Activated CD4-positive, alpha-beta T cell treated with anti-CD3 and anti-CD28 coated beads for 24 hours (primary cell): ENCODE data around the gene CADM2.

ENCODE experiments used
- DNase-seq, 2 donors: peaks; one replicate each; pipeline ENCODE4 v3.0.0-alpha.2; 2020; ENCODE audit warnings: low read depth in 2 of 2

Gene CADM2

DNA sequence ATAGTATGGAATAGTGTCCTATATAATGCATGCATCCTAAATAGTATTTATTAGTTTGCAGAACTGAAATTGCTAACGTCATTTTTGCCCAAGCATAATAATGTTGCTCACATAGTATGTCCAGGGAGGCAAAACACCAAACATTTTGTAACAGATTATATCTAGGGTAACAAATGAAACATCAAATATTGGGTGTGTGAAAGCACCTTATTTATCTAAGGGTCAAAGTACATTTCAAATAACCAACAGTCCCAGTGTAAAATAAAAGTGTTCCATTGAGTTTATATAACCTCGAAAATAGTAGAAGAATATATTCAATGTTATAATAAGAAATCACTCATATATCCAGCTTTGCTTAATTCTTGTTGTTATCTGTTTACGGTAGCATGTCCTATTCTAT, 363.1 kb downstream of the CADM2 start:
- DNase-seq: no peak

DNA sequence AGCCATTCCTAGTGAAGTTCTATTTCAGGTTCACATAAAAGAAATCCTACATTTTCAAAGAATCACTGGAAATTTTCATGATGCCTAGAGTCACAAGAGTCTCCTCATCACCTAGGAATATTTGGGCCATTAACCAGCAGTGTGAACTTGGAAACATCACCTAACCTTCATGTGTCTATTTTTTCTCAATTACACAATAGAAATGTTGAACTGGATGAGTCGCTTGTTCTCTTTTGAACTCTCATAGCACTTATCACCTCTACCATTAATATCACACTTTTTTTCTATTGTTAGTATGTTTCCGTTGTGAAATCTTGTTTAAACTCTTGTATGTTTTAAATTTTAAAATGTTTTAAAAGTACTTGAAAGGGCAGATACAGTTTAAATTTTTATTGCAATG, 371.3 kb downstream of the CADM2 start:
- DNase-seq: no peak

DNA sequence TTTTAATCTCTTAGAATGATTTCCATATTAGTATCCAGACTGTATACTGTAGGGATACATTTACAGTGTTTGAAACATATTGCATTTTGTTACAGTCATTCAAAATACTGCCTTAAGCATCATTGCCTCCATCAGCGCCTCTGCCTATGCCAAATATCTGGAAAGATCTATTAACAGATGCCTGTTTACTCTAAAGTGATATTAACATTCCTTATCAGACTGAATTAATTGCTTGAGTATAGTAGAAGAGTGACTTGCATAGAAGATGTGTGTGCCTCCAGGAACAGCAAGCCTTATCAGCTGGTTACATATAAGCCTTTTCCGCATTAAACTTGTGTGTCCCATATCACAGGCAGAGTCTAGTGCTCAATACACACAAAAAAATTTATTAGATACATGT, 379.1 kb downstream of the CADM2 start:
- no peak for DNase-seq

DNA sequence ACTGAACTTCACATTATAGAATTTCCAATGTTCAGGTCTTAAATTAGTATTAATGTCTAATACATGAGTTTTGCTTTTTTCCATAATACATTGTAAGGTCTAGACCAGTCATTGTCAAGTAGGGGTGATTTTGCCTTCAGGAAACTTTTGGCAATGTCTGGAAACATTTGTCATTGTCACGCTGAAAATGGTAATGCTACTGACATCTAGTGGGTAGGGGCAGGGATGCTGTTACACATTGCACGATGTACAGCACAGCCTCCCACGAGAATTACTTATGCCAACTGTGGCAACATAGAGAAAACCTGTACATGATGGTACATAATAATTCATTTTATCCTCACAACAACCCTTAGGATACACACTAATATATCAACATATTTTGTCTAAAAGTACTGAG, 384.1 kb downstream of the CADM2 start:
- DNase-seq: no peak

DNA sequence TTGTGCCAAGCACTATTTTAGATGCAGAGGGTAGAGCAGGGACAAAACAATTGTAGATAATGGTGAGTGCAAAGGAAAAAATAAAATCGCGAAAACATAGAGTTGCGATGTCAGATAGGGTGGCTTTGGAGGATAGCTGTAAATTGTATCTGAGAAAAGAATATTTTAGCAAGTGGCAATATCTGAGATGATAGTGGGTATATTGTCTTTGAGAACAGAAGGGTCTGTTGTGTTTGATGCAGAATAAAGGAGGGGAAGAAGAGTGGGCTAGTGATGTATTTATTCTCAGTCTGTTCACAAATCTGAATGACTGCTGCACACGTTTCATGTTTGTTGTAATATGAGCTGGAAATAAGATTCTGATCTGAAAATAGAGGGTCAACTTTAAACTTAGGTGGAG, 396.8 kb downstream of the CADM2 start:
- no peak for DNase-seq

DNA sequence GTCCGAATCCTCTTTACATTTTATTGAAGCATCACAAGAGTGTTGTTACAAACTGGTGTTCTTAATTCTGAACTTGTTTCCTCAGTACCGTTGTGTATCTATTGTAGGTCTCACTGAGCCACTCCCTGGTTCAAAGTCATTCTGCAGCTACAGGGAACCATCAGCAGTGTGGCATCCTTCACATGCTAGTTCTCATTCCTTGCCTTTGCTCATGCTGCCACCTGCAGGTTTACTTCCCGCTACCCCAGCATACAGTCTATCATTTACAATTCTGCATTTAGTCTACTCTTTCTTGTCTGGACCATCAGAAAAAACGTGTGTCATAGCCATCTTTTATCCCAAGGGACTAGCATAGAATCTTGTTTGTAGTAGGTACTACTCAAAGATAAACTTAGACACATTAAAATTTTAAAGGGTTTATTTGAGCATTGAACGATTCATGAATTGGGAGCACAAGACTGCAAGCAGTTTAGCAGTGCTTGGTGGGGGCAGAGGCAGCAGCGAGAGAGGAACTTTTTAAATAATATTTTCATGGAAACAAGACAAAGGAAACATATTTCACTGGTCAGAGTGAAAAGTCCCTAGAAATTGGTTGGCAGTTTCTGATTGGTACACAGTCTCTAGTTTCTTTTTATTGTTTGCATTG, 402.1 kb downstream of the CADM2 start:
- no peak for DNase-seq

DNA sequence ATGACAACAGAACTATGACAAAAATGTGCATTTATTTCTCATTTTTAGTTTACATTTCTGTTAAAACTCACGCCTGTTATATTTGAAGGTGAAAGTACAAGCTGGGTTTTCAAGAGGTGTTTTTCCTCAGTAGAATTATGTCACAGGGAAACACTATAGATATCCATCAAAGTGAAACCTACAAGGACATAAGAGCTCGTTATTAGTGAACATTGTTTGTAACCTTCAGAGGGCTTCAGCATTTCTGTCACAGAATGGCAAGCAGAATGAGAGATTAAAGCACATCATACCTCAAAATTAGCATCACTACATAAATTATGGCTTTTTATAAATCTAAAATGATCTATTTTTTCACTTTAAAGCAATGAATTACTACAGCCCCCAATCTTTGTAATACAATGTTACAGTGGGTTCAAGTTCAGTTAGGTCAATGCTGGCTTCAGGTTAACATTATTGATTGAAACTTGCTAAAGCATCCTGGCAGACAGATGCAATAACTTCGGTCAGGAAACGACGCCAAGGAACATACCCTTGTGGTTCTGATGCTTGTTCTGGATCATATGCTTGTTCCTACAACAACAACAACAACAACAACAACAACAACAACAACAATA, 405.6 kb downstream of the CADM2 start:
- no peak for DNase-seq

DNA sequence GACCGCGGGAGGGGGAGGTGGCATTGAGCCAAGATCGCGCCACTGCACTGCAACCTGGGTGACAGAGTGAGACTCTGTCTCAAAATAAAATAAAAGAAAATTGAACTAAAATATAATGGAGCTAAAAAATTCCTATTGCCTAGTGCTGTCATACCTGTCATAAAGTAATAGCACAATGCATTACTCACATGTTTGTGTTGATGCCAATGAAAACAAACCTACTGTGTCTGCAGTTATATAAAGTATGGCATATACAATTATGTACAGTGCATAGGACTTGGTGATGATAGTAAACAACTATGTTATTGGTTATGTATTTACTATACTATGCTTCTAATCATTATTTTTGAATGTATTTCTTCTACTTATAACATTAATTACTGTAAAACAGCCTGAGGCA, 411.6 kb downstream of the CADM2 start:
- no peak for DNase-seq

DNA sequence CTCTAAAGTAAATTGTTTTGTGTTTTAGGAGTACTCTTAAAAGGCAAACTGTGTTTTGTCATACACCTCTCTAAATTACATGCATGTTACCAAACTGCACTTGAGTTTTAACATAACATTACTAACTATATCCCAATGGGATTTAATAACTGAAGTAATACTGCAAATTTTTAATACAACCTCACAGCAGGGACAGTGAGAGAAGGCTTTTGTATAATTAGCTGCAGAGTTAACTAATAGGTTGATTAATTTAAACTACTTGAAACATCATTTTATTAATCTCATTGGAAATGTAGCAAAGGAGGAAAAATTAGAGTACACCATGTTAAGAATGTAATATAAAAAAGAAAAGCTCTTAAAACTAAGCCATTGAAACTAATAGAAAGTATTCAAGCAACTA, 417.3 kb downstream of the CADM2 start:
- DNase-seq: no peak

DNA sequence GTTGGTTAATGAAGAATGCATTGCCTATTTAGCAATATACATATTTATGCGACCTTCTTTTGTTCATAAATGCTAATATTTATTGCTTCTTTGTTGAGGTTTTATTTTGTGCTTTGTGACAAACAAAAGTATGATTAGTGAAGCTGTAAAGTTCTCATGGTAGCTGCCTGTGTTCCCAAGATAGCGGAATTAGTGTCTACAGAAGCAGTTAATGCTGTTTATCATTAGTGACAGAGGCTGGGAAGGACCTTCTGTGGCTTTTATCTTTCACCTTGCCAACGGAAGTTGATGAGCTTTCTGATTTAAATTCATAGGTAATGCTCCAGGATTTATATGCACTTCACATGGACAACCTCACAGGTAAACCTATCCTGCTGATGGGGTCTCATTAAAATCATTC, 418.3 kb downstream of the CADM2 start:
- no peak for DNase-seq

DNA sequence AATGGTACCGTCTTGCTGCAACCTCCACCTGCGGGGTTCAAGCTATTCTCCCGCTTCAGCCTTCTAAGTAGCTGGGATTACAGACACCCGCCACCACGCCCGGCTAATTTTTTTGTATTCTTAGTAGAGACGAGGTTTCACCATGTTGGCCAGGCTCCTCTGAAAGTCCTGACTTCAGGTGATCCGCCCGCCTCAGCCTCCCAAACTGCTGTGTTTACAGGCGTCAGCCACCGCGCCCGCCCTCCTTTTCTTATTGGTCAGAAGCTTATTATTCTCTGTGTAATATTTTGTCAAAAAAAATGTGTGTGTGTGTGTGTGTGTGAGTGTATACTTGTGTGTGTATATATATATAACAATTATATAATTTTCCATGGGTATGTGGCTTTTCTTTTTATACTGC, 425.6 kb downstream of the CADM2 start:
- no peak for DNase-seq

DNA sequence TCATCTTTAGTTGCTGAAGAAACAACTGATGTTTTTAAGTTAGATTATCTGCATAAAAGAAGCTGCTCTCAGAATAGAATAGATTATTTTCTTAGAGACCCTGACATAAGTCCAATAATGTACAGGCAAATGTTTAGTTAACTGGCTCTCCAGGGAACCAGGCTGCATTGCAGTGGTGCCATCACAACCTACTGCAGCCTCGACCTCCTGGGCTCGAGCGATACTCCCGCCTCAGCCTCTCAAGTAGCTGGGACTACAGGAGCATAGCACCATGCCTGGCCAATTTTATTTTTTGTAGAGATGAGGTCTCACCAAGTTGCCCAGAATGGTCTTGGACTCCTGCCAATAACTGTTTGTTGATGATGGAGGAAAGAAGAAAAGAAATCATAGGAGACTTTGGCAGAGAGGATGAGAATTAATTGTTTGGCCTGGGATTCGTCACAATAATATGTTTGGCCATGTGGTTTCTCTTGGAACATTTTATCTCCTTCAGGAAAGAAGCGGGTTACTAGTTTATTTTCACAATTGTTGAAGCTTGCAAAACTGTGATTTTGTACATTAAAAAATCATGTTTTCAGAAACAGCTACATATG, 429.2 kb downstream of the CADM2 start:
- no peak for DNase-seq

DNA sequence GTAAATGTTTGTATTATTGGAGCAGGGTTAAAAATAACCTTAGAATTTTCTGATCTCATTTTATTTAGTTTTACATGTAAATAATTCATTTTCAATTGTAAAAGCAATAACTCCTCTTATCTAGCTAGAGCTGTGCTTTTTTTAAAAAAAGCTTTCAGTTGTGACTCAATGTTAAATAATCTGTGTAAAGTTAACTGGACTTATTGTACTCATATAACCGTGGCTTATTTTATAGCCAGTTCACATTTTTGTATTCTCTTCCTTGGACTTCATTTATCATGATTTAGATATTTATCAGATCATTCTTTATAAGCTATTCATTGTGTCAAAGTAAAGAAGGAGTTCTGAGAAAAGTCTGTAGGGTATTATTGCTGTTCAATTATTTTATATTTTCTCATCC, 435.6 kb downstream of the CADM2 start:
- no peak for DNase-seq

DNA sequence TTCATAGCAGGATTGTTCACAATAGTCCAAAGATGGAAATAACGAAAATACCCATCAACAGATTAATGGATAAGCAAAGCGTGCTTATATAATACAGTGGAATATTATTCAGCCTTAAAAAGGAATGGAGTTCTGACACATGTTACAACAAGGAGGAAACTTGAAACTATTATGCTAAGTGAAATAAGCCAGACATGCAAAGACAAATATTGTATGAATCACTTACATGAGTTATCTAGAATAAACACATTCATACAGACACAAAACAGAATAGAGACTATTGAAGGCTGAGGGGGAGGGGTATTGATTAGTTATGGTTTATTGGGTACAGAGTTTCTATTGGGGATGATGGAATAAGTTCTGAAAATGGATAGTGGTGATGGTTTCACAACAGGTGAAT, 438.6 kb downstream of the CADM2 start:
- DNase-seq: no peak

DNA sequence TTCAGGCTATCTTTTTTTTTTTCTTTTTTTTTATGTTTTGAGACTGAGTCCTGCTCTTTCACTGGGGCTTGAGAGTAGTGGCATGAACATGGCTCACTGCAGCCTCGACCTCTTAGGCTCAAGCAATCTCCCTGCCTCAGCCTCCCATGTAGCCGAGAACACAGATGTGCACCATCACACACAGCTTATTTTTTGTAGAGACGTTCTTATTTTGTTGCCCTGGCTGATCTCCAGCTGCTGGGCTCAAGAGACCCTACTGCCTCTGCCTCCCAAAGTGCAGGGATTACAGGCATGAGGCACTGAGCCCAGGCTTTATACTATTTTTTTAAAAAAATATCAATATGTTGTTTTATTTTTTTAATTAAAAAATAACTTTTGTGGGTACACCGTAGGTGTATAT, 467.3 kb downstream of the CADM2 start:
- no peak for DNase-seq

DNA sequence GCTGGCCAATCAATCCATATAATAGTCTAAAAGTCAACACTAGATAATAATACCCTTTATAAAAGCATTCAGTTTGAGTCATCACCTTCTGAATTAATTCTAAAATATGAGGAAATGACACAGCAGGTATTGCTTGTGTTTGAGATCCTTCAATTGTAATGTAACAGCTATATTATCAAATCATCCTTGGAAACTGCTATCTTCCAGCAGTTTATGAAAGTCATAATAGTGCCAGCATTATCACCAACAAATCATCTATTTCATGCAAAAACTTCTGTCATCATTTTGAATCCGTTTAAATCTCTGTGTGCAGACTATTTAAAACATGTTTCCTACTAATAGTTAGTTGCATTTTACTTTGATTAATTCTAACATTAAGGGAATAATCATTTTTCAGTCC, 468.7 kb downstream of the CADM2 start:
- no peak for DNase-seq

DNA sequence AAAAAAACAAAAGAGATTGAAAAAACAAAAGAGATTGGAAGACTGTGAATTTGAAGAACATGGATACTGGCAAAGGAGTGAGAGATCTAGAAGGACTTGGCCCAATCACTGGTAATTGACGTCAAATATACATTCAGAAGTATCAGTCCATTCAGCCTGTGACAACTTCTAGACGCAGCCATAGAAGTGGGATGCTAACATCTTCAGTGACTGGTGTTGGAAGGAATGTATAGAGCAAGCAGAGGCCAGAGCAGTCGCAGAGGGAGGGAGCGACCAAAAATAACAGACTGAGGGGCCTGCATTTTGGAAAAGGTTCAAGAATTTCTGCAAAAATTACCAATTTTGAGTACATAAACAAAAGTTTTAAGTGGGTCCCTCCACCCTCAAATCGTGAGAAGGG, 473.3 kb downstream of the CADM2 start:
- DNase-seq: no peak

DNA sequence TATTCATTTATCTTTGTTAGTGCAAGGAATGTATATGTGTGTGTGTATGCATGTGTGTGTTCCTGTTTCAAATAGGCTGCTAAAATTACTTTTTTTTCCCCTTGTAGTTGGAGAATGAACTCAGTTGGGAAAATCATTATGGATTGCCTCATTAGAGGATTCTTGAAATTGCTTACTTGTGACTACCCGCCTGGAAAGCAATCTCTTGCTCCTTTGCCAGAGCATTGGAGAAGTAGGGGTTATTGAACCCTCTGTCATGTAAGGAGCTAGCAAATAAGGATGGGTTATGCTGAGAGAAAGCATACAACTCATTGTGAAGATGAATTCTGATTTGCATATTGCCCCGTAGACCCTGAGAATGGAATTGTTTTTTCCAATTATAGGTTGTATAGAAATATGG, 474.5 kb downstream of the CADM2 start:
- no peak for DNase-seq

DNA sequence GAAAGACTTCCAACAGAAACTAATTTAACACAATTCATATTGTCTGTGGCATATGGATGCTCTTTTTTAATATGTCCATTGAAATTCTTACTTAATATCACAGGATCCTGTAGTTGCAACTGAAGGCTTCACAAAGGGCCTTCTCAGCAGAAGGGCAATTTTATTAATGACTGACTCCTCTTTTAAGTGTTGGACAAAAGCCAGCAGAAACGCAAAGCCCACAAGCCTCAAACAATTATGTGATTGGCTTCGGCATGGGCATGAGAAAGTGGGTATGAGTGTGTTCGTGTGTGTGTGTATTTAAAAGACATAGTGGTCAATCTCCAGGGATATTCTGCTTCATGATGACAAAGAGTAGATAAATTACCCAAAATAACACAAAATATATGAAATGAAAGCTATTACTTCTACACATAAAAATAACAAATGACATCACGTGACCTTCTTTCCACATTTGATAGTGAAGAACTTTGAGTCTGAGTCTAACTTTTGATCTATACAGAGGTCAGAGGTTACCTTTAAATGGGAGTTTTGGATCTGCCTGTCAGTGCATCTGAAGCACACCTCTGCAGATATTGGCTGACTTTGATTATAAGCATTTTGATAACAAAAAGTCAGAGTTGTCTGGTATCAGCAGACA, 496.9 kb downstream of the CADM2 start:
- DNase-seq: no peak

DNA sequence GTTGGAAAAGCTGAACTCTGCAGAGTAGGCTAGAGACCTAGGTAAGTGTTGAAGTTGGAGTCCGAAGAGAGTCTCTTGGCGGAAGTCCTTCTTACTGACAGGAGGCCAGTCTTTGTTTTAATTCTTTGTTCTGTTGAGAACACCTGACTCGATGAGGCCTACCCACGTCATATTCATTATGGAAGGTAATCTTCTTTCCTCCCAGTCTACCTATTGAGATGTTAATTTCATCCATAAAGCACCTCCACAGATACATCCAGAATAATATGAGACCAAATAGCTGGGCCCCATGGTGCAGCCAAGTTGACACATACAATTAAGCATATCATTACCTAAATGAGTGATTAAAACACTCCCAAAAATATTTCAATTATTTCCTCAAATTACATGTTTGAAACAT, 515.5 kb downstream of the CADM2 start:
- DNase-seq: no peak

DNA sequence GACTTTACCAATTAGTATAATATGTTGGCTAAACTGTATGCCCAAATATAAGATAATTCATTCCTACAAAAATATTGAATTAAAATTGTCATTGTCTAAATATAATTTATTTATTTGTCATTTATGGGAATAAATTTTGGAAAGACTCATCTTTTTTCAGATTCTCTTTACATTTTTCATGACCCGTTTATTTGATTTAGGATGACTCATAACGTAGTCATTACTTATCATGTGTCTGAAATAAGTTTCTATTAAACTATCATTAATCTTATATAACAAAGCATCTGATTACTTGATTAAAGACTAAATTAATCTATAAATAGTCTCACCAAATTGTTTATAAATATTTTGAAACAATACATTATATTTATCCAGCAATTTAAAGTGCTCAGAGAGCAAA, 516.6 kb downstream of the CADM2 start:
- DNase-seq: no peak

DNA sequence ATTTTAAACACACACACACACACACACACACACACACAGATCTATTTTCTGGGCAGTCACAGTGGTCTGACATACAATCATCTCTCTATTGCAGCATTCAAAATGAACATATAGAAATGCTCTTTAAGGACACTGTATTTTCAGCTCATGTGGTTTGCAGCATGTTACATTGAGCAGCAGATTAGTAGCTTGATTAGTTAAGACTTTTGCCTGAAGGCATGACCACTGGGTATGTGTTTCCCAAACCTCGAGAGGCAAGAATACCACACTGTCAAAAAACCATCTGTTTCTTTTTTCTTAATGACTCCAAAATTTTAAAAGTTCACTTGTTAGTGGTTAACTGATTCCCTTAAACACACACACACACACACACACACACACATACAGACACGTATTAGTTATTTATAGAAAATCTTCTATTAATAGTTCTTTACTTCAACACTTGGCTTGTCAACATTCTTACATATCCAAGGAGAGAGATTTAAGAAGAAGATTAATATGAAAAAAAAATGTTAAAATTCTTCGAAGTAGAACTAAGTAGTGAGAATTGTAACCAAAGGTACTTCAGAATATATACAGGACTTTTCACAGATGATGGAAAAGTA, 518.2 kb downstream of the CADM2 start:
- no peak for DNase-seq
